Stimulated activated CD8-positive, alpha-beta memory T cell treated with anti-CD3 and anti-CD28 coated beads, Interleukin-2, amount 100 ng/mL, for 48 hours (primary cell): ENCODE measurements around the gene TFPI2.

Experiments used
- DNase-seq, 2 donors: peaks; one replicate each; pipeline ENCODE4 v3.0.0-alpha.2; 2020; ENCODE audit warnings: low read depth in 2 of 2

The TFPI2 gene

GRCh38 chr7:93910076-93910994 is 19.8 kb upstream of the TFPI2 start:
- DNase-seq = no peak

- no peak for DNase-seq
Measured at GRCh38 chr7:93906267-93906666, 15.7 kb upstream of the TFPI2 start, which contains the start of gene GNGT1. GNGT1 (plus strand) TSS chr7:93906567; CDS start chr7:93906747, 180 bp downstream.

- no peak for DNase-seq
Measured at GRCh38 chr7:93902777-93903423, 12.3 kb upstream of the TFPI2 start.

DNA sequence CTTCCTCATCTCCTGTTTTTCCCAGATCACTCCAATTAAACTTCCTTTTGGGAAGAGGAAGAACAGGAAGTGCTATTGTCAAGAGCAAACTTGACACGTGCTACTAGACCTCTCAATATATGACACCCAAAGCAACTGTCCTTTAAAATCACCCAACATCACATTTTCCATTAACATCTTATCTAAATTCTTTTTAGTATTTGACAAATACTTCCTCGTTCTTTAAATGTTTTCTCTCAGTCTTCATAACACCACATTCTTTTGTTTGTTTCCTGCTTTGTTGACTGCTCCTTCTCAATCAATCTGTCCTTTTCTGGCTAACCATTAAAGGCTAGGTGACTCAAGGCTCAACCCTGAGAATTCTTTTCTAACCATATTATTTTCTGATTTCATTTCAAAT is 7.1 kb upstream of the TFPI2 start:
- DNase-seq = no peak

DNA sequence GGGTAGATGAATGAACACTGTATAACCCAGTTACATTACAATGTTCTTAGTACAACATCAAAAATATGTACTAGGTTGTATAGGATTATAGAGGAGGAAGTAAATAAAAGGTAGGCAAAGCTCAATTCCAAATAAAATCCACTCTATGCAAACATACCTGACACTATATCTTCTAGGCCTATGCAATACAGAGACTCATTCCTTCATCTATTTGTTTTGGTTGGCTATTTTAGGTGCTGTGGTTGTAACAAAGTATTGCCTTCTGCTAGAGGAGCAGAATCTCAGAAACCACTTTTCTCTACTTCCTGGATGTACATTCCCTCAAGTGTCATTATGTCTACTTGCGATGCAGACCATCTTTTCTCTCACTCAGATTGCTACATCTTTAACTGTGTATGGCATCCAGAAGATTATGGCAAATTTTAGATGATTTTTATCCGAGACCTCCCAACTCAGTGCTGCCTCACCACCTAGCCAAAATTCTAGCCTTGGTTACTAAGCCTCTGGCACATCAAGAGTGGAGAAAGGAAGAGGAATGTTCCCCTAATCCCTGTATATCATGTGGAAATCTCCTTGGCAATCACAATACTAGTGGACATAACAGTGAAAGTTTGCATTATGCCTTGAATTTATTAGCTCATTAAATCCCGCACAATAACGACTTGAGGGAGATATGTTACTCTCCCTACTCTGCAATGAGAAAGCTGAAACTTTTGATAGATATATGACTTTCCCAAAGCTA is 5.5 kb upstream of the TFPI2 start:
- DNase-seq = no peak

- no peak for DNase-seq
Measured at GRCh38 chr7:93894966-93895640, 4.5 kb upstream of the TFPI2 start.

GRCh38 chr7:93894426-93894825 is 3.9 kb upstream of the TFPI2 start:
- DNase-seq = no peak

DNA sequence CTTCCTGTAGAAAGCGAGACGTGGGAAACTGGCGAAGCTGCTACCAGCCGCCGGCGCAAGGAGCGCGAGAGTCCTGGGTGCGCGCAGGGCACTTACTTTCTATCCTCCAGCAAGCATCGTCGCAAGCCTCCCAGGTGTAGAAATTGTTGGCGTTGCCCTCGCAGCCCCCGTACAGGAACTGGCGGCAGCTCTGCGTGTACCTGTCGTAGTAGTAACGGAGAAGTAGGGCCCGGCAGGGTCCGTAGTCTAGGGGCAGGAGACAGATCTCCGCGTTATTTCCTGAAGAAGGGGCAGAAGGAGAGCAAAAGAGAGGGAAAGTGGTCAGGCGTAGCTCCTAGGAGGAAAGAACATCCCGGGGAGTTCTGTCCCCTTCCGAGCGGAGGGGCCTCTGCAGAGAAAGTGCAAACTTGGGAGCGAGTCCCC is 501 bp downstream of the TFPI2 start:
- DNase-seq = no peak

DNA sequence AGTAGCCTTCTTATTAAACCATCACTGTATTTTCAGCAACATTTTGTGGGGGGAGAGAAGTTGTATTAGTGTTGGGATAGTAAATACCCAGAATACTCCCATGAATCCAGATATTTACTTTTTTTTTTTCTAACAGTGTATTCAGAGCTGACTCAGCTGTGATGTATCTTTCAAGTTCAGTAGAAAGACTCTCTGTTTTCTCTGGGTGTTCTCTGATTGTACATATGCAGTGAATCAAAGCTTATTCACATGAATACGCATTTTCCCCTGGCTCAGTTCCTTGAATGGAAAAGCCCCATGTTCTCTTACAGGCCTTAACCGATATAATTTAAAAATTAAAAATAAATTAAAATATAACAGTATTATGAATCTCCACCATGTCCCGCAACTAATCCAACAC is 1.3 kb downstream of the TFPI2 start:
- no peak for DNase-seq

DNA sequence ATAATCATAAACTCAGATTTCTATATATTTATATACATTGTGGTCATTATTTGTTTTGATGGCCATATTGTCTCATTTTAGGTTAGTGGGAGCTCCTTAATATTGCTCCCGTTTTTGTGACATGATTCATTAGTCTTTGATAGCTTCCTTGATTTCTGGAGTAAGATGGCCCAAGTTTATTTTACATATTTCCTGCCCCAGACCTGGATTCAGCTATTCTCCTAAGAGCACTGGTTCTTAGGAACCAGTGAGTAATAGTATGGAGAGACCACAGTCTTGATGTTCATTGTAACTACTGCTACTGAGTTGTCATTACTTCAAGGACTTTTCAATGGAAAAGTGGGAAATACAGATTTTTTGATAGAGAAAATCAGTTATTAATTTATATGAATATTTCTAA is 6.0 kb downstream of the TFPI2 start:
- DNase-seq = no peak

- DNase-seq = no peak
Measured at GRCh38 chr7:93883917-93884345, 6.6 kb downstream of the TFPI2 start.

DNA sequence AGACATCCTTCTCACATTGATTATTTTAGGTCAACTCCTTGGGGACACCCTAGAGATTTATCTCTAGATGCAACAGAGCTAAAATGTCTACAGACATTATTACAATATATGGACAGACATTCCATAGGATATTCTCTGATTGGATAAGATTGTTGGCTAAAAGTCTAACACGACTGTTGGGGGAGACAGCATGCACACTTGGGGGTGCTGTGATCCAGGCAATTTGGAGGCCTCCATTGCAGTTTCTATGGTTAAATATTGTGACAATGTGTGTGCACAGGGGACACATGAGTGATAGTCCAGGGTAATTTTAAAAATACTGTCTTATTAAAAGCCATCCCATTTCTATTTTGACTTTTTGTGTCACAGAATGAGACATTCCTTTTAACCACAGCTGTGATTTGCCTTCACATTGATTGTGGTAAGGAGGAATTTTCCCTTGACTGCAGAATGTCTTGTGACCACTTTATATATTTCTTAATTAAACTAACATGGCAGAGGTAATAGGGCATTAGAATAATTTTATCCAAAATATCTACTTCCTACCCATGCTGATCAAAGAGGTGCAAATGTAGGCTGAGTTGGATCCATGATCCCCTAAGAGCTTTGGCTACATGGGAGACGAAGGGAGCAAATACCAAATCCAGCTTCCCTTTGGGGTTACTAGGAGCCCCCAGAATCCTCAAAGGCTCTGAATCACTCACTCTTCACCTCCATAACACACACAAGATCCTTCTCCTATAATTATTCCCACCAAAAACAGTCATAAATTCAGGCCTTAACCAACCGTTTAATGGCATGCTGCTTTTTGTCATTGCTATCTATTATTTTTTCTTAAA is 7.3 kb downstream of the TFPI2 start:
- DNase-seq = no peak

- DNase-seq = no peak
Measured at GRCh38 chr7:93882468-93882867, 8.1 kb downstream of the TFPI2 start.

GRCh38 chr7:93879356-93879755 is 11.2 kb downstream of the TFPI2 start:
- DNase-seq = no peak

GRCh38 chr7:93877742-93878141 is 12.8 kb downstream of the TFPI2 start:
- DNase-seq = no peak

- DNase-seq = no peak
Measured at GRCh38 chr7:93873998-93874574, 16.5 kb downstream of the TFPI2 start.

DNA sequence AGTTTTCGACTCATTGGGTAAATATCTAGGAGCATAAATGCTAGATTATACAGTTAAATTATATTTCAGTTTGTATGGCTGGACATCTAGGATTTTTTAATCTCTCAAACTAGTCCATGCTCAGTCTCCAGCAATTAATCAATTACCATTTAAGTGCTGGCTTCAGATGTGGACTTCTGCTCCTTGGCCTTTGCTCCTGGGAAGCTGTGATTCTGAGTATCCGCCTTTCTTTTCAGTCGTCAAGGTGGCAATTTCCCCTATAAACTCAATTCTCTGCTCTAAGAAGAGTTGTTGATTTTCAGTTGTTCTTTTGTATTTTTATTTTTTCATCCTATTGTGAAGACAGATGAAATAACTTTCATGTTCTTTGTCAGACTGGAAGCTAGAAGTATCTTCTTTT is 23.7 kb downstream of the TFPI2 start:
- DNase-seq = no peak

- no peak for DNase-seq
Measured at GRCh38 chr7:93862651-93863050, 27.9 kb downstream of the TFPI2 start.

DNA sequence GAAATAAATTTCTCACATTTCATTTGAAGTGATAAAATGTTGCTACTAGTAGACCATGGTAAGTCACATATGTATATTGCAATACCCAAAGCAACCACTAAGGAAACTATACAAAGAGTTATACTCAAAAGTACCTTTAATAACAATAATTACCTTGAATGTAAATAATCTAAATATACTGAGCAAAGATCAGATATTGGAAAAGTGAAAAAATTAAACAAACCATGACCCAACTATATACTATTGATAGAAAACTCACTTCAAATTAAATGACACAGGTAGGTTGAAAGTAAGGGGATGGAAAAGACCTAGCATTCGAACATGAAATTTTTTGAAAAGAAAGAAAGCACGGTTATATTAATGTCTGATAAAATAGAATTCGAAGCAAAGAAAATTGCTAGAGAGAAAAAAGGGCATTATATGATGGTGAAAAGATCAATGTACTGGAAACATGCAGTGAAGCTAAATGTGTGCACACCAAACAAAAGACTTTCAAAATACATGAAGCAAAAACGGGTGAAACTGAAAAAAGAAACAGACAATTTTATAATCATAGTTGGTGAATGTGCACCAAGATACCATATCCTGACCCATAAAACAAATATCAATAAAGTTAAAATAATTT is 29.1 kb downstream of the TFPI2 start:
- DNase-seq = no peak

GRCh38 chr7:93860261-93860660 is 30.3 kb downstream of the TFPI2 start:
- DNase-seq = no peak
